IMR-90 (cell line): Measurements from ENCODE around the gene ROPN1B. TPM values are rescaled to one million over a fixed set of nuclear protein-coding genes. Genes with fewer than 3 reads are reported as not detected.
"Not testable (repeated sequence)": the region's sequence is repeated elsewhere in the genome, so short reads cannot be mapped to it uniquely, and the experiment has no call there.

Experiments
- ATAC-seq: fragments of 200-7000 bp; cut with Tn5 transposase; 2 replicates; pipeline ENCODE4 v1.9.1; 2020; ENCODE audit warnings: low read depth, mild to moderate bottlenecking, moderate library complexity
- BruUV-seq: library from RNA; stranded (reverse); fragments of 400-500 nt; replicated peaks from 2 replicates; lab custom pipeline; 2021; lab: Mats Ljungman, UMichigan
- CTCF ChIA-PET: fragments of 300-600 bp; formaldehyde crosslinking; extraction: SDS; loops from one replicate; lab custom pipeline; 2021; ENCODE audit warnings: antibody characterized with exemption; lab: Yijun Ruan, JAX
- POLR2A ChIA-PET: fragments of 300-600 bp; sonication (Branson Sonifier 250); formaldehyde crosslinking; loops from one replicate; lab custom pipeline; 2022; ENCODE audit warnings: antibody characterized with exemption; ENCODE audit not compliant: unreplicated experiment; lab: Charles Lee
- DNase-seq: peaks from one replicate; pipeline ENCODE4 v3.0.0; 2013
- H2AFZ ChIP-seq: replicated peaks from 2 replicates; pipeline ENCODE3; 2013; ENCODE audit warnings: low read length, mild to moderate bottlenecking; ENCODE audit not compliant: poor library complexity
- H2AK5ac ChIP-seq: 2 replicates; pipeline ENCODE4 v1.6.1; 2013; ENCODE audit warnings: low read depth, low read length, inconsistent platforms
- H2AK9ac ChIP-seq: replicated peaks from 2 replicates; pipeline ENCODE3; 2013; ENCODE audit warnings: mild to moderate bottlenecking, low read depth, low read length, moderate library complexity; ENCODE audit not compliant: poor library complexity
- H2BK120ac ChIP-seq: 2 replicates; pipeline ENCODE4 v1.6.1; 2013; ENCODE audit warnings: low read depth, low read length, inconsistent platforms
- H2BK15ac ChIP-seq: 3 replicates; pipeline ENCODE4 v1.6.1; 2013; ENCODE audit warnings: low read depth, low read length, inconsistent platforms
- H2BK20ac ChIP-seq: 2 replicates; pipeline ENCODE4 v1.6.1; 2013; ENCODE audit warnings: low read depth, mild to moderate bottlenecking, inconsistent platforms, low read length, moderate library complexity
- H2BK5ac ChIP-seq: 2 replicates; pipeline ENCODE4 v1.6.1; 2013; ENCODE audit warnings: mild to moderate bottlenecking, low read depth, low read length, inconsistent platforms; ENCODE audit not compliant: poor library complexity, severe bottlenecking
- H3K14ac ChIP-seq: replicated peaks from 2 replicates; pipeline ENCODE4 v1.6.1; 2013; ENCODE audit warnings: low read depth, low read length, inconsistent platforms
- H3K18ac ChIP-seq: 2 replicates; pipeline ENCODE4 v1.6.1; 2013; ENCODE audit warnings: low read depth, low read length, control low read depth
- H3K23ac ChIP-seq: 2 replicates; pipeline ENCODE4 v1.6.1; 2013; ENCODE audit warnings: low read depth, low read length, inconsistent platforms
- H3K27ac ChIP-seq: 2 replicates; pipeline ENCODE4 v1.5.1; 2013; ENCODE audit warnings: mild to moderate bottlenecking, control low read depth, low read length; ENCODE audit not compliant: insufficient read depth
- H3K27me3 ChIP-seq: 2 replicates; pipeline ENCODE4 v1.6.1; 2013; ENCODE audit warnings: low read length; ENCODE audit not compliant: control insufficient read depth, insufficient read depth
- H3K36me3 ChIP-seq: 2 replicates; pipeline ENCODE4 v1.6.1; 2013; ENCODE audit warnings: low read length, mixed read lengths; ENCODE audit not compliant: control insufficient read depth, insufficient read depth
- H3K4ac ChIP-seq: 2 replicates; pipeline ENCODE4 v1.6.1; 2013; ENCODE audit warnings: low read depth, low read length, inconsistent platforms
- H3K4me1 ChIP-seq: 2 replicates; pipeline ENCODE4 v1.6.1; 2013; ENCODE audit warnings: low read length, mixed read lengths; ENCODE audit not compliant: control insufficient read depth, insufficient read depth
- H3K4me2 ChIP-seq: 2 replicates; pipeline ENCODE4 v1.6.1; 2013; ENCODE audit warnings: low read depth, mild to moderate bottlenecking, control low read depth, low read length, moderate library complexity
- H3K4me3 ChIP-seq: 2 replicates; pipeline ENCODE4 v1.5.1; 2013; ENCODE audit warnings: low read depth, mild to moderate bottlenecking, control low read depth, low read length, moderate library complexity; ENCODE audit not compliant: insufficient read depth
- H3K56ac ChIP-seq: 2 replicates; pipeline ENCODE4 v1.6.1; 2013; ENCODE audit warnings: low read length, inconsistent platforms; ENCODE audit not compliant: insufficient read depth; ENCODE audit errors: extremely low read depth
- H3K79me1 ChIP-seq, 2 experiments: 2 replicates each; pipeline ENCODE4 v1.6.1; 2013; ENCODE audit warnings: low read length in 2 of 2, inconsistent platforms in 1 of 2, low read depth in 1 of 2
- H3K9ac ChIP-seq: 2 replicates; pipeline ENCODE4 v1.6.1; 2013; ENCODE audit warnings: low read depth, low read length, control low read depth
- H3K9me1 ChIP-seq: 2 replicates; pipeline ENCODE4 v1.6.1; 2013; ENCODE audit warnings: low read length, inconsistent platforms; ENCODE audit not compliant: insufficient read depth
- H3K9me3 ChIP-seq: 2 replicates; pipeline ENCODE4 v1.6.1; 2013; ENCODE audit warnings: low read length; ENCODE audit not compliant: control insufficient read depth, insufficient read depth
- H4K20me1 ChIP-seq: 2 replicates; pipeline ENCODE4 v1.6.1; 2013; ENCODE audit warnings: low read length, inconsistent platforms; ENCODE audit not compliant: insufficient read depth
- H4K5ac ChIP-seq: 2 replicates; pipeline ENCODE4 v1.6.1; 2013; ENCODE audit warnings: mild to moderate bottlenecking, low read depth, low read length, control low read depth
- H4K8ac ChIP-seq, 2 experiments: 2 replicates each; pipeline ENCODE4 v1.6.1; 2013; ENCODE audit warnings: low read depth in 2 of 2, low read length in 2 of 2, control low read depth in 1 of 2, inconsistent platforms in 1 of 2
- H4K91ac ChIP-seq: 2 replicates; pipeline ENCODE4 v1.6.1; 2013; ENCODE audit warnings: low read depth, low read length, inconsistent platforms; ENCODE audit not compliant: insufficient read depth
- WGBS, 2 experiments: methylation state at CpG; one replicate each; pipeline versions ENCODE4 v1.1.5 to v1.1.7; 2013; ENCODE audit warnings: missing lambda C conversion rate in 2 of 2; ENCODE audit not compliant: insufficient read length in 1 of 2; ENCODE audit errors: extremely low coverage in 2 of 2; 5-methylcytosine and 5-hydroxymethylcytosine counted together
- dilution Hi-C: fragments of 300-500 bp; cut with HindIII; formaldehyde crosslinking; loops from one replicate; pipeline ENCODE4 v1.14.3; 2018; ENCODE audit warnings: low sequenced_read_pairs; ENCODE audit not compliant: unreplicated experiment
- in situ Hi-C: fragments of 300-500 bp; cut with MboI; formaldehyde crosslinking; loops from 3 replicates; pipeline ENCODE4 v1.14.3; 2019; ENCODE audit warnings: low sequenced_read_pairs, inconsistent platforms, mixed read lengths
- intact Hi-C: fragments of 100-400 bp; cut with micrococcal nuclease; formaldehyde crosslinking; loops from 2 replicates; pipeline ENCODE4 v1.10.0; 2022
- polyA plus RNA-seq, 3 experiments: library from polyadenylated mRNA; depleted of rRNA; stranded (reverse); fragments of >200 nt; gene quantifications; 2 replicates each; pipeline ENCODE4 v1.2.3, GENCODE V29; 2012; ENCODE audit warnings: low replicate concordance in 1 of 3
- total RNA-seq: library from RNA; depleted of rRNA; stranded (reverse); fragments of >200 nt; gene quantifications from 2 replicates; pipeline ENCODE4 v1.2.3, GENCODE V29; 2012

Gene ROPN1B
- total and polyA plus RNA-seq, 2 of the 4 experiments (the other 2 are of a cell fraction) = not detected

- H3K4me2 ChIP-seq, H4K8ac ChIP-seq, H3K4me1 ChIP-seq, H3K27ac ChIP-seq, H4K20me1 ChIP-seq, H2BK5ac ChIP-seq, H3K9me3 ChIP-seq, POLR2A ChIA-PET, intact Hi-C loops, H2AK5ac ChIP-seq, H2AK9ac ChIP-seq, H4K91ac ChIP-seq, in situ Hi-C loops, H2BK15ac ChIP-seq, H3K56ac ChIP-seq, ATAC-seq, H3K4ac ChIP-seq, H3K18ac ChIP-seq, H3K9ac ChIP-seq, H2BK120ac ChIP-seq, H2BK20ac ChIP-seq, H3K36me3 ChIP-seq, CTCF ChIA-PET, H3K79me1 ChIP-seq, H3K27me3 ChIP-seq, BruUV-seq, dilution Hi-C loops, H3K4me3 ChIP-seq, H4K5ac ChIP-seq, H3K23ac ChIP-seq, H3K14ac ChIP-seq, H2AFZ ChIP-seq, H3K9me1 ChIP-seq, DNase-seq: not testable (repeated sequence)
- WGBS, 2 experiments = 100% methylated on average over 2 of the region's 14 CpGs; no CpG with 5 or more reads in 1 of the 2 experiments
Observed at GRCh38 chr3:125920751-125921279, 48.2 kb upstream of the ROPN1B start.
